Right ventricle myocardium superior (tissue), 1 donor: ENCODE measurements around the gene MYL9. TPM values are rescaled to one million over a fixed set of nuclear protein-coding genes. Genes with fewer than 3 reads are reported as not detected.
"Not testable (repeated sequence)": the region's sequence is repeated elsewhere in the genome, so short reads cannot be mapped to it uniquely, and the experiment has no call there.

Experiments
- ATAC-seq: fragments of 200-7000 bp; cut with Tn5 transposase; one replicate; pipeline ENCODE4 v1.9.1; 2020; ENCODE audit warnings: mild to moderate bottlenecking; ENCODE audit not compliant: poor library complexity
- DNase-seq: peaks from one replicate; pipeline ENCODE4 v3.0.0-alpha.2; 2020
- intact Hi-C: fragments of 100-400 bp; cut with DNase I; formaldehyde crosslinking; loops from one replicate; pipeline ENCODE4 v1.11.2; 2022
- total RNA-seq: library from RNA; stranded (reverse); fragmentation: NEBNext Ultra II Directional; extraction: Animal tissue kit (Norgen Biotek cat#: 25700); gene quantifications from one replicate; pipeline ENCODE4 v1.2.1, GENCODE V29; 2021
- donor health status: DM: no; HTN: yes; CAD: no; lungs with severe emphysema.

The MYL9 gene
- total RNA-seq, 1 donor from 2014 or later = 1,602 TPM

- intact Hi-C loops = loop anchor here (5.0 kb wide), 2 partner anchors 47 to 82 kb away; no protein-coding TSS in a partner anchor
- DNase-seq (peak; percentile 72), ATAC-seq (peak; percentile 21)
These were observed 3.1 kb downstream of the MYL9 start for GRCh38 chr20:36544134-36545018.

GRCh38 chr20:36546111-36546736 lies 4.9 kb downstream of the MYL9 start:
- ATAC-seq = no peak
- intact Hi-C loops = no loop called here
- DNase-seq = no peak

GRCh38 chr20:36547186-36548005 lies 6.1 kb downstream of the MYL9 start:
- intact Hi-C loops = no loop called here
- ATAC-seq (no peak), DNase-seq (no peak)

- intact Hi-C loops = no loop called here
- no peak for DNase-seq
- ATAC-seq = no peak
These were observed 6.6 kb downstream of the MYL9 start for GRCh38 chr20:36548006-36548315.

- DNase-seq (no peak), ATAC-seq (no peak)
- intact Hi-C loops = no loop called here
These were observed 7.6 kb downstream of the MYL9 start for GRCh38 chr20:36548704-36549627.

- DNase-seq (no peak), ATAC-seq (peak; percentile 5)
- intact Hi-C loops = no loop called here
These were observed 8.3 kb downstream of the MYL9 start for GRCh38 chr20:36549628-36549941.

GRCh38 chr20:36549942-36550789 lies 8.8 kb downstream of the MYL9 start:
- DNase-seq (peak; percentile 53), ATAC-seq (peak; percentile 44)
- intact Hi-C loops = no loop called here

- intact Hi-C loops = no loop called here
- ATAC-seq (peak; percentile 43), DNase-seq (no peak)
These were observed 9.5 kb downstream of the MYL9 start for GRCh38 chr20:36550790-36551299.

GRCh38 chr20:36555248-36555647 lies 13.9 kb downstream of the MYL9 start:
- no peak for DNase-seq
- no peak for ATAC-seq
- intact Hi-C loops = loop anchor here (5.0 kb wide), 1 partner anchor 37 kb away; no protein-coding TSS in a partner anchor

GRCh38 chr20:36562724-36563123 lies 21.4 kb downstream of the MYL9 start:
- DNase-seq (no peak), ATAC-seq (no peak)
- intact Hi-C loops = no loop called here

GRCh38 chr20:36563374-36563773 lies 22.1 kb downstream of the MYL9 start:
- DNase-seq = no peak
- no peak for ATAC-seq
- intact Hi-C loops = no loop called here

- DNase-seq, intact Hi-C loops, ATAC-seq: not testable (repeated sequence)
These were observed 22.9 kb downstream of the MYL9 start for GRCh38 chr20:36564078-36564725.

- intact Hi-C loops, ATAC-seq, DNase-seq: not testable (repeated sequence)
These were observed 23.4 kb downstream of the MYL9 start for GRCh38 chr20:36564726-36565121.

GRCh38 chr20:36565520-36565919 lies 24.2 kb downstream of the MYL9 start:
- ATAC-seq (no peak), DNase-seq (no peak)
- intact Hi-C loops = no loop called here

- intact Hi-C loops = no loop called here
- ATAC-seq (no peak), DNase-seq (no peak)
These were observed 28.6 kb downstream of the MYL9 start for GRCh38 chr20:36569847-36570429.
